ENCODE results near the gene ITGB7.

The ITGB7 gene

DNA sequence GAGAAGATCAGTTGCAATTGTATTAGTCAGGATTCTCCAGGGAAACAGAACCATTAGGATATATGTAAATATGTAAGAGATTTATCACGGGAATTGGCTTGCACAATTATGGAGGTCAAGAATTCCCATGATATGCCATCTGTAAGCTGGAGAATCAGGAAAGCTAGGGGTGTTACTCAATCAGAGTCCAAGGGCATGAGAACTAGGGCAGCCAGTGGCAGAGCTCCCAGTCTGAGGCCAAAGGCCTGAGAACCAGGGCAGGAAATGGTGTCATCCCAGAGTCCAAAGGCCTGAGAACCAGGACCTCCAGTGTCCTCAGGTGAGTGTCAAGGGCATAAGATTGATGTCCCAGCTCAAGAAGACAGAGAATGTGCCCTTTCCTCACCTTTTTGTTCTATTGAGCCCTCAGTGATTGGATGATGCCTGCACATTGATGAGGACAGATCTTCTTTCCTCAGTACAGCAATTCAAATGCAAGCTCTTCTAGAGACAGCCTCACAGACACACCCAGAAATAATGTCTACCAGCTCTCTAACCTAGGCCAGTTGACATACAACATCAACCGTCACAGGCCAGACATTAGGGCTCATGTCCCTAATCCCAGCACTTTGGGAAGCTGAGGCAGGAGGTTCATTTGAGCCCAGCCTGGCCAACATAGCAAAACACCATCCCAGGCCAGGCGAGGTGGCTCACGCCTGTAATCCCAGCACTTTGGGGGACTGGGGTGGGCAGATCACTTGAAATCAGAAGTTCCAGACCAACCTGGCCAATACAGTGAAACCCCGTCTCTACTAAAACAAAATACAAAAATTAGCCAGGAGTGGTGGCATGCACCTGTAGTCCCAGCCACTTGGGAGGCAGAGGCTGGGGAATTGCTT lies 61.4 kb downstream of the ITGB7 start:
- DNase-seq (ENCODE audit: low read depth, low spot score) = no peak

- DNase-seq (ENCODE audit: low read depth, low spot score) = no peak
These were observed 63.7 kb downstream of the ITGB7 start for GRCh38 chr12:53143355-53143754.

Measured in ELF-1 (cell line).